Endodermal cell (in vitro differentiated cells): Measurements from ENCODE around the gene METTL9. TPM values are rescaled to one million over a fixed set of nuclear protein-coding genes. Genes with fewer than 3 reads are reported as not detected.

Experiments
- DNase-seq: peaks from one replicate; pipeline ENCODE4 v3.0.0-alpha.2; 2017
- H3K27ac ChIP-seq: 2 replicates; pipeline ENCODE4 v1.5.1; 2013; ENCODE audit warnings: mild to moderate bottlenecking, low read depth, low read length, moderate library complexity
- H3K27me3 ChIP-seq: 2 replicates; pipeline ENCODE4 v1.6.1; 2013; ENCODE audit warnings: mild to moderate bottlenecking, low read length, moderate library complexity; ENCODE audit not compliant: insufficient read depth, control insufficient read depth, poor library complexity, severe bottlenecking
- H3K36me3 ChIP-seq: 2 replicates; pipeline ENCODE4 v1.7.0; 2013; ENCODE audit warnings: mild to moderate bottlenecking, low read length, moderate library complexity; ENCODE audit not compliant: control insufficient read depth, insufficient read depth
- H3K4me1 ChIP-seq: one replicate; pipeline ENCODE4 v1.7.0; 2013; ENCODE audit warnings: low read length; ENCODE audit not compliant: control insufficient read depth, insufficient read depth
- H3K4me3 ChIP-seq: 2 replicates; pipeline ENCODE4 v1.5.1; 2013; ENCODE audit warnings: mild to moderate bottlenecking, low read length, moderate library complexity
- H3K9ac ChIP-seq: 2 replicates; pipeline ENCODE4 v1.6.1; 2013; ENCODE audit warnings: mild to moderate bottlenecking, low read length, moderate library complexity; ENCODE audit not compliant: poor library complexity, severe bottlenecking; ENCODE audit errors: extremely low read depth
- H3K9me3 ChIP-seq: 2 replicates; pipeline ENCODE4 v1.6.1; 2013; ENCODE audit warnings: mild to moderate bottlenecking, low read length, moderate library complexity; ENCODE audit not compliant: control insufficient read depth
- H3K27ac Mint-ChIP-seq: 2 replicates; pipeline ENCODE4 v1.8.0; 2020; ENCODE audit warnings: mixed read lengths
- H3K27me3 Mint-ChIP-seq: 2 replicates; pipeline ENCODE4 v1.8.0; 2021; ENCODE audit warnings: mild to moderate bottlenecking, mixed read lengths; ENCODE audit not compliant: insufficient read depth
- H3K36me3 Mint-ChIP-seq: 2 replicates; pipeline ENCODE4 v1.8.0; 2020; ENCODE audit warnings: low read depth, mixed read lengths
- H3K4me1 Mint-ChIP-seq: 2 replicates; pipeline ENCODE4 v1.8.0; 2020; ENCODE audit warnings: mixed read lengths
- H3K4me3 Mint-ChIP-seq: 2 replicates; pipeline ENCODE4 v1.8.0; 2020; ENCODE audit warnings: mild to moderate bottlenecking, moderate library complexity, mixed read lengths
- H3K9me3 Mint-ChIP-seq: 2 replicates; pipeline ENCODE4 v1.8.0; 2020; ENCODE audit warnings: mild to moderate bottlenecking, mixed read lengths
- CTCF ChIP-seq: fragments of 200-600 bp; sonication (generic); conservative IDR thresholded peaks from 2 replicates; pipeline ENCODE4 v1.5.0; 2021; ENCODE audit warnings: antibody characterized with exemption, mild to moderate bottlenecking
- WGBS, 2 experiments: methylation state at CpG; one replicate each; pipeline versions ENCODE4 v1.1.5 to v1.1.7; 2013; ENCODE audit warnings: missing lambda C conversion rate in 2 of 2, mixed read lengths in 1 of 2; ENCODE audit not compliant: insufficient coverage in 1 of 2, insufficient read length in 1 of 2; 5-methylcytosine and 5-hydroxymethylcytosine counted together
- total RNA-seq, 2 donors: library from RNA; stranded (reverse); fragmentation: NEBNext Ultra II Directional in 1 of 2; extraction: Animal tissue kit (Norgen Biotek cat#: 25700) in 1 of 2; gene quantifications; 2 replicates in 1 of 2; 3 replicates in 1 of 2; pipeline ENCODE4 v1.2.1, GENCODE V29; 2021

METTL9 gene
- total RNA-seq, 2 donors from 2014 or later: 145 to 149 TPM

GRCh38 chr16:21656795-21657768 is 57.7 kb downstream of the METTL9 start:
- Mint-ChIP-seq H3K4me3 (no peak overlapping the region), H3K36me3 (peaks cover 29% of the 10 kb centered on the region), H3K4me1 (peaks cover 1% of the 10 kb centered on the region), H3K9me3 (no peaks in the 10 kb centered on the region), H3K27ac (no peak overlapping the region), H3K27me3 (no peaks in the 10 kb centered on the region)
- peak; percentile 57 for DNase-seq
- Histone ChIP-seq H3K27me3 (no peaks in the 10 kb centered on the region), H3K4me1 (no peaks in the 10 kb centered on the region), H3K9ac (no peak overlapping the region), H3K36me3 (peaks cover 23% of the 10 kb centered on the region), H3K9me3 (no peaks in the 10 kb centered on the region), H3K4me3 (no peak overlapping the region), H3K27ac (no peak overlapping the region)
- TF ChIP-seq CTCF: peak; percentile 95
- WGBS, 2 experiments: 33 to 55% methylated on average over 3 to 4 of the region's 4 CpGs

- H3K27me3 Mint-ChIP-seq: peaks cover 5% of the 10 kb centered on the region
Measured at GRCh38 chr16:21659124-21659523, 59.7 kb downstream of the METTL9 start.

More at GRCh38 chr16:21659124-21659523, 59.7 kb downstream of the METTL9 start:
- H3K27me3 ChIP-seq: no peaks in the 10 kb centered on the region
- no peaks in the 10 kb centered on the region for H3K9me3 ChIP-seq
- H3K4me3 ChIP-seq: no peak overlapping the region
- no peak overlapping the region for H3K4me3 Mint-ChIP-seq
- peaks cover 3% of the 10 kb centered on the region for H3K4me1 Mint-ChIP-seq
- no peaks in the 10 kb centered on the region for H3K9me3 Mint-ChIP-seq
- peaks cover 23% of the 10 kb centered on the region for H3K36me3 ChIP-seq
- no peak for DNase-seq
- WGBS, 2 experiments: 98 to 100% methylated on average over 3 to 4 of the region's 4 CpGs
- H3K27ac ChIP-seq: no peak overlapping the region
- no peak overlapping the region for H3K9ac ChIP-seq
- H3K4me1 ChIP-seq: no peaks in the 10 kb centered on the region
- TF ChIP-seq CTCF: no peak
- H3K36me3 Mint-ChIP-seq: peaks cover 15% of the 10 kb centered on the region
- no peak overlapping the region for H3K27ac Mint-ChIP-seq
